Activated gamma-delta T cell treated with anti-CD3 and anti-CD28 coated beads, Interleukin-2, amount 50 U/mL, for 16 hours (primary cell): ENCODE data around the gene GMDS.

Experiments used
- DNase-seq: peaks from one replicate; pipeline ENCODE4 v3.0.0-alpha.2; 2020; ENCODE audit warnings: low read depth

Gene GMDS

DNA sequence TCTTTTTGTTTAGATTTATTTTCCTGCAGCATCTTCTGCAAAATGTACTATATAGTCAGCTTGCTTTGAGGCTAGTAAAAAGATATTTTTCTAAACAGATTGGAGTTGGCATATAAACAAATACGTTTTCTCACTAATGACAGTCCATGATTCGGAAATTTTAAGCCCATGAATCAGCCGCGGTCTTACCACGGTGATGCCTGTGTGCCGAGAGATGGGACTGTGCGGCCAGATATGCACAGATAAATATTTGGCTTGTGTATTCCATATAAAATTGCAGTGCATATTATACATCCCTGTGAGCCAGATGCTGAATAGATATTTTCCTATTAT lies 632.5 kb downstream of the GMDS start:
- DNase-seq: no peak

DNA sequence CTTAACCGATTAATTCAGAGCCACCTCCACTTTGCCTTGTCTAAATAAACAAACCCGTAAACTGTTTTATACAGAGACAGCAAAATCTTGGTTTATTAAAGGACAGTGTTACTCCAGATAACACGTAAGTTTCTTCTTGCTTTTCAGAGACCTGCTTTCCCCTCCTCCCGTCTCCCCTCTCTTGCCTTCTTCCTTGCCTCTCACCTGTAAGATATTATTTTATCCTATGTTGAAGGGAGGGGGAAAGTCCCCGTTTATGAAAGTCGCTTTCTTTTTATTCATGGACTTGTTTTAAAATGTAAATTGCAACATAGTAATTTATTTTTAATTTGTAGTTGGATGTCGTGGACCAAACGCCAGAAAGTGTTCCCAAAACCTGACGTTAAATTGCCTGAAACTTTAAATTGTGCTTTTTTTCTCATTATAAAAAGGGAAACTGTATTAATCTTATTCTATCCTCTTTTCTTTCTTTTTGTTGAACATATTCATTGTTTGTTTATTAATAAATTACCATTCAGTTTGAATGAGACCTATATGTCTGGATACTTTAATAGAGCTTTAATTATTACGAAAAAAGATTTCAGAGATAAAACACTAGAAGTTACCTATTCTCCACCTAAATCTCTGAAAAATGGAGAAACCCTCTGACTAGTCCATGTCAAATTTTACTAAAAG lies 633.0 kb downstream of the GMDS start:
- DNase-seq: no peak

DNA sequence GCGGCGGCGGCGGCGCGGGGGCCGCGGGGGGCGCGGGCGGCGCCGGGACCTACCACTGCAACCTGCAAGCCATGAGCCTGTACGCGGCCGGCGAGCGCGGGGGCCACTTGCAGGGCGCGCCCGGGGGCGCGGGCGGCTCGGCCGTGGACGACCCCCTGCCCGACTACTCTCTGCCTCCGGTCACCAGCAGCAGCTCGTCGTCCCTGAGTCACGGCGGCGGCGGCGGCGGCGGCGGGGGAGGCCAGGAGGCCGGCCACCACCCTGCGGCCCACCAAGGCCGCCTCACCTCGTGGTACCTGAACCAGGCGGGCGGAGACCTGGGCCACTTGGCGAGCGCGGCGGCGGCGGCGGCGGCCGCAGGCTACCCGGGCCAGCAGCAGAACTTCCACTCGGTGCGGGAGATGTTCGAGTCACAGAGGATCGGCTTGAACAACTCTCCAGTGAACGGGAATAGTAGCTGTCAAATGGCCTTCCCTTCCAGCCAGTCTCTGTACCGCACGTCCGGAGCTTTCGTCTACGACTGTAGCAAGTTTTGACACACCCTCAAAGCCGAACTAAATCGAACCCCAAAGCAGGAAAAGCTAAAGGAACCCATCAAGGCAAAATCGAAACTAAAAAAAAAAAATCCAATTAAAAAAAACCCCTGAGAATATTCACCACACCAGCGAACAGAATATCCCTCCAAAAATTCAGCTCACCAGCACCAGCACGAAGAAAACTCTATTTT lies 633.7 kb downstream of the GMDS start:
- DNase-seq: no peak

DNA sequence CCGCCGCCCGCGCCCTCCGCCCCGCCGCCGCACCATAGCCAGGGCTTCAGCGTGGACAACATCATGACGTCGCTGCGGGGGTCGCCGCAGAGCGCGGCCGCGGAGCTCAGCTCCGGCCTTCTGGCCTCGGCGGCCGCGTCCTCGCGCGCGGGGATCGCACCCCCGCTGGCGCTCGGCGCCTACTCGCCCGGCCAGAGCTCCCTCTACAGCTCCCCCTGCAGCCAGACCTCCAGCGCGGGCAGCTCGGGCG lies 634.2 kb downstream of the GMDS start:
- DNase-seq: no peak

DNA sequence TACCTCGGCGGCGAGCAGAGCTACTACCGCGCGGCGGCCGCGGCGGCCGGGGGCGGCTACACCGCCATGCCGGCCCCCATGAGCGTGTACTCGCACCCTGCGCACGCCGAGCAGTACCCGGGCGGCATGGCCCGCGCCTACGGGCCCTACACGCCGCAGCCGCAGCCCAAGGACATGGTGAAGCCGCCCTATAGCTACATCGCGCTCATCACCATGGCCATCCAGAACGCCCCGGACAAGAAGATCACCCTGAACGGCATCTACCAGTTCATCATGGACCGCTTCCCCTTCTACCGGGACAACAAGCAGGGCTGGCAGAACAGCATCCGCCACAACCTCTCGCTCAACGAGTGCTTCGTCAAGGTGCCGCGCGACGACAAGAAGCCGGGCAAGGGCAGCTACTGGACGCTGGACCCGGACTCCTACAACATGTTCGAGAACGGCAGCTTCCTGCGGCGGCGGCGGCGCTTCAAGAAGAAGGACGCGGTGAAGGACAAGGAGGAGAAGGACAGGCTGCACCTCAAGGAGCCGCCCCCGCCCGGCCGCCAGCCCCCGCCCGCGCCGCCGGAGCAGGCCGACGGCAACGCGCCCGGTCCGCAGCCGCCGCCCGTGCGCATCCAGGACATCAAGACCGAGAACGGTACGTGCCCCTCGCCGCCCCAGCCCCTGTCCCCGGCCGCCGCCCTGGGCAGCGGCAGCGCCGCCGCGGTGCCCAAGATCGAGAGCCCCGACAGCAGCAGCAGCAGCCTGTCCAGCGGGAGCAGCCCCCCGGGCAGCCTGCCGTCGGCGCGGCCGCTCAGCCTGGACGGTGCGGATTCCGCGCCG lies 634.7 kb downstream of the GMDS start:
- no peak for DNase-seq

DNA sequence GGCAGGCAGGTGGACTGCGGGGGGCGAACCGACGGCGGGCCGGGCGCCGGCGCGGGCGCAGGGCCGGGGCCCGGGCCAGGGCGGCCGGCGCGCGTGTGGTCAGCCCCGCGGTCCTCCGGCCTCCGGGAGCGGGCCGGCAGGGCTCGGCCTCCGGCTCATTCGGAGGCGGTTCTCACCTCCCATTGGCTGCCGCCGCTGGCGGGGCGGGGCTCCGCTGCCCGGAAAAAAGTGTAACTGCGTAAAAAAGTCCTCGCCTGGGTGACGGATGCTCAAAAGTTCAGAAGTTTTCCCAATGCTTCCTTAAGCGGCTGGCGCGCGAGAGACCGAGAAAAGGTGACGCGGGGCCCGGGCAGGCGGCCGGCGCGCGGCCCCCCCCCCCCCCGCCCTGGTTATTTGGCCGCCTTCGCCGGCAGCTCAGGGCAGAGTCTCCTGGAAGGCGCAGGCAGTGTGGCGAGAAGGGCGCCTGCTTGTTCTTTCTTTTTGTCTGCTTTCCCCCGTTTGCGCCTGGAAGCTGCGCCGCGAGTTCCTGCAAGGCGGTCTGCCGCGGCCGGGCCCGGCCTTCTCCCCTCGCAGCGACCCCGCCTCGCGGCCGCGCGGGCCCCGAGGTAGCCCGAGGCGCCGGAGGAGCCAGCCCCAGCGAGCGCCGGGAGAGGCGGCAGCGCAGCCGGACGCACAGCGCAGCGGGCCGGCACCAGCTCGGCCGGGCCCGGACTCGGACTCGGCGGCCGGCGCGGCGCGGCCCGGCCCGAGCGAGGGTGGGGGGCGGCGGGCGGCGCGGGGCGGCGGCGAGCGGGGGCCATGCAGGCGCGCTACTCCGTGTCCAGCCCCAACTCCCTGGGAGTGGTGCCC lies 635.5 kb downstream of the GMDS start, which contains the start of gene FOXC1:
TSS of gene FOXC1 (plus strand) at position 268 of the 849 bp plus-strand sequence. CDS start at position 799, 531 bp downstream.
- no peak for DNase-seq

DNA sequence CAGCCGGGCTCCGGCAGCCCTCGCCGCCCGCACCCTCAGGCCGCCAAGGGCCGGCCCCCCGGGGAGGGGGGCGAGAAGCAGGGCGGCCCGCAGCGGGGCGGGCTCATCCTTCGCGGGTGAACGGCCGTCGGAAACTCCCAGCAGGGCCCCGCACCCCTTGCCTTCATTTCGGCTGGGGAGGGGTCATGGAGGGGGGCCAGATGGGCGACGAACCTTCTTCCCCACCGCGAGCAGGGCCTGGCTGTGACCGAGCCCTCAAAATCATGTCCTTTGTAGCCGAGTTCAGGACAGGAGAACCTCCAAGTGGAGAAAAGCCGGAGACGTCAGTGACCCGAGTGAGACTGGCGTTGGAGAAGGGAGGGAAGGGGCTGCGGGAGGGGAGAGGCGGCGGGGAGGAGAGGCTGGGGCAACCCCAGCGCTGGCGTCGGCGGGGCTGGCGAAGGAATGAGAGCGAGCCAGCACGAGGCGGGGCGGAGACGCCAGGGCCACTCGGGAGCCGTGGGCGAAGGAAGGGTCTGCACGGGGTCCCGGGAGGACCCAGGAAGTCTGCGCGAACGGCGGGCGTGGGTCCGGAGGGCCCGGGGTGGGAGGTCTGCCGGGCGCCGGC lies 636.3 kb downstream of the GMDS start:
- no peak for DNase-seq

DNA sequence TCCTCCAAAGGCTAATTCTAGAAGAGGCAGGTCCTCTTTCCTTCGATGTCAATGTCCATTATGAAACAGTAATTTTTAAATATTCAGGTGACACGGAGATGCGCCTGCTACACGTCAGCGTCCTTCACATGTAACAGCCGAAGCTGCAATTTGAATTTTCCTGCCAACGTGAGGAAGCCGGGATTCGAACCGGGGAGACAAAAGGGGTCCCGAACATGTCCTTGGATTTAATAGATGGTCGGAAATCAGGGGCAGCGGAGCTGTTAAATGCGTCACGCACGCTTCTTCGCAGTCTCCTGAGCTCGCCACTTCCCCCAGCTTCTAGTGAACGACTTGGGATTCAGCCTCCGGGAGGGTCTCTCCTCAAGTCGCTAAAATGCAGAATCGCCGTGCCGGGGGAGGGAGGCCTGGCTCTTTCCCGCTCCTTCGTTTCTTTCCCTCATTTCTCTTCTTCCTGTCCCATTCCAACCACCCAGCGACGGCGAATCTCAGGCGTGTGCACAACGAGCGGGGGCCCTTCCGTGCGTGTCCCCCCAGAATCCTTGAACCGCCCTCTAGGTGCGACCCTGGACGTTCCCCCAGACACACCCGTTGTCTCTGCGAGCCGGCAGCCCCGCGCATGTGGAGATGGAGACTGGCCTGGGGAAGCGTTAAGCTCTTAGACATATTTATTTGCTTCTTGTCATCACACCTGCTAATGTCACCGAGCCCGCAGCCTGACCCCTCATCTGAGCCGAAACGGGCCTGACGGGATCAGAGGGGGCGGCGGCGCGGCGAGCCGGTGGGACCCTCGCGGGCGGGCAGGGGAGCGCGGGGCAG lies 637.0 kb downstream of the GMDS start:
- DNase-seq: no peak

DNA sequence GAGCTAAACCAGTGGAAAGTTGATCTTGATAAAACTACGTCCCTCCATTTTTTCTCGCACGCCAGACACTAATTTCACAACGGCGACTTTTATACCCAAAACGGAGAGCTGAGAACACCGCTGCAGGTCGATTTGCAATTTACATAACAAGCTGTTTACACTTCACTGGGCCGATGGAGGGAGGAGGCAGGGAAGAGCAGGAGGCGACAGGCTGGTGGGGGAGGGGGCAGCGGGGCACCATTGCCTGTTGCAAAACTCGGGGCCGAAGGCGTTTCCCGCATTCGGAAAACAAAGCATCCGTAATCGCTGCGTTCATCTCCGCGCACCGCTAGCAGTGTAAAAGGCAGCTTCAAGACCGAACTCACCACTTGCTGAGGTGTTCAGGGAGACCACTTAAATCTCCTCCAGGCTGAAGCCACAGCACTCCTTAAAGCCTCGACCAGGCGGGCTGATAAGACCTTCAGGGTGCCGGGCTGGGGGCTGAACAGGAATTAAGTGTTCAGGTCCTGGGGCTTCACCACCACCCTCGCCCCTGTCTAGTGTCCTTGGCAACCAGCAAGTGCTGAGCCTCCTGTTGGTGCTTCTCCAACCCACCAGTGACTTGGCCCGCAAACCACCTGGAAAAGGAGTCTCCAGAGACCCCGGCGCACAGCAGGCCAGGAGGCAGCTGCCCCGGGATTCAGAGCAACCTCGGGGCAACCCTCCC lies 637.7 kb downstream of the GMDS start:
- no peak for DNase-seq

DNA sequence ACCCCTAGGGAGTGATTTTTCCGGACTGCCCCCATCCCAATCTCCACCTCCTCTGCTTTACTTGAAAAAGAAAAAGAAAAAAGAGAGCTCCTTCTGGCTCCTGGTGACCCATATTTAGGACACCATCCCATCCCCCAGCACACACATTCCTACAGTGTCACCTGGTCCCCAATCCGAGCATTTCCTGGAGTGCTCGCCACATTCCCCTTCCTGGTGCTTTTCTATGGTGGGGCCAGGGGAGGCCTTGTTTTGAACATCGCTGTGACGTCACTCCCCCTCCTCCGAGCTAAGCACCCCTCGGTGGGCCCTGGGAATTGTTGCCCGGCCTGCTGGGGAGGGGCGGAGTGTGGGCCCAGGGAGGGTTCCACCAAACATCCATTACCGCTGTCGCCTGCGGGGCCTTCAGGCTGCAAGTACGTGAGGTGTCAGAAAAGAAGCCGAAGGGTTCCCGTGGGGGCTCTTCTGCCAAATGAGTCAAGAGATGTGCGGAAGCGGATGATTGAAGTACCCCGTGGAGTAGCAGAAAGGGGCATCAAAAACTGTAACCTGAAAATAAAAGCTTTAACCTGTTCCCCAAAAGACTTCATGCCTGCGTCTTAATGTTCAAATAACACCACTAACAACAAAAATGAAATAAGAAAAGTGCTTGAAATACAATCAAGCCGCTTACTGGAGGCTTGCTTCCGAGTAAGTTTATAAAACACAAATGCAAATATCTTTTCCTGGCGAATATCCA lies 638.5 kb downstream of the GMDS start:
- DNase-seq: no peak

DNA sequence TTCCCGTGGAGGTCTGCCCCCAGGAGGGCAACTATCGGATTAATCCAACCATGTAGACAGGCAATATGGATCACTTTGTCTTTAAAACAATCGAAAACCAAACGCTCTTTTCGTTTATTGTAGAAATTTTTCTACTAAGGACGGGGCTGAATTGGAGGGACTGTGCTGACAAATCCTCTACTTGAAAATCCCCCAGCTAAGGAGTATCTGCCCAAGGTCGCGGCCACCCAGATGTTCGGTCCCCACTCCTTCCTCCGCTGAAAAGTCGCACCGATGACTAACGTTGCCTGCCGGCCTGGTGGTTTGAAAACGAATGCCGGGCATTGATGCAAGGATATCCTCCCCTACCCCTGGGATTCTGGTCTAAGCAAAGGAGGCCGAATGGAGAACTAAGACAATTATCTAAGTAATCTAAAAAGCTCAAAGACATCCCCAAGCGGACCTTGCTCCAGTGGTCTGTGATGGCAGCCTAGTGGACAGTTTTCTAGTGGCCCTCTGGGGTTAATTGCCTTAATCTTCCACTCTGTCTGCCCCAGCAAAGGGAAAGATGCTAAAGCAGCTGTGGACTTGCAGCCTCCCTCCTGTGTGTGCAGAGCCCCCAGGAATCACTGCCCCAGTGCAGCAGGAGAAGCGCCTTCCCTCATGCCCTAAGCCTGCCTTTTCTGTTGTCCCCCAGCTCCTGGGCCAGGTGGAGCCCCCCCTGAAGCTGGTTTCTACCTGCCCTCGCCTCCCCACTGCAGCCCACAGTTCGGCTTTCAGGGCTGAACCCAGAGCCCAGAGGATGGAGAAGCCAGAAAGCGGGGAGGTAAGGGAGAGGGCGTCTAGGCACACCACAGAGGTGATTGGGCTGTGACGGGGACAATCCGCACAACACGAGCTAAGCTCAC lies 639.3 kb downstream of the GMDS start:
- DNase-seq: no peak

DNA sequence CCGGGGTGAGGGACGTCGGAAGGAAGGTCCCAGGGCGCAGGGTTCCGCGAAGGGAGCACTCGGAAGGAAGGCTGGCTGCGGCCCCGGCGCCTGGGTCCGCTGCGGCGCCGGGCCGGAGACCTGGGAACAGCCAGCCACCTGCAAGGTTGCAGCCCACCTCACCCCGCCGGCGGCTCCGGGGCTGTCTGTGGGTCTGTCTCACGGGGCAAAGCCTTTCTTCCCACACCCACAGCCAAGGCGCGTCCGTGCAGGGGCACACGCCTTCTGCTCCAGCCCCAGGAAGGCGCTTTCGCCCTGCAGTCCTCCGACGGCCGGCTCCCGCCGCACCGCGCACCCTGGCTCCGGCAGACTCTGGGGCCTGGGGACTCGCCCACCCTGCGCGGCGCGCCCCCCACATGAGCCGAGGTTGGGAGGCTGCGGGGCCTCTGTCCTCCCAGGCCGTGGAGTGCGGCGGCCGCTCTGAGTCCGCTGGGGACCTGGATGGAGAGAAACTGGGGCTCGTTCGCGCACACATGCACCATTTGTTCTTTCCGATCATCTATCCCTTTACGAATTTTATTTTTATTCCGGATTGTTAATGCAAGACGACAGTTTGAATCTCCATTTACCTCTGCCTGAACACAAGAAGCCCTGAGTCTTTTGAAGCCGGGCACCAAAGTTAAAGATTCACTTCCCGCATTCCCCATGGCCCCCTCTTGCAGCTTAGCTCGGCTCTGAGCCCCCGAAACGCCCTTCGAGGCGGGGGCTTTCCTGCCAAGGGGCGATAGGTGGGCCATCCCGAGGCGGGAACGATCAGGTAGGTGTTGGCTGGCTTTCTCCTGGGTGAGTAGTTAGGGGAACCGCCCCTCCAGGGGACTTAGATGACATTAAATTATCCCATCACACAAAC lies 640.2 kb downstream of the GMDS start:
- DNase-seq: no peak

DNA sequence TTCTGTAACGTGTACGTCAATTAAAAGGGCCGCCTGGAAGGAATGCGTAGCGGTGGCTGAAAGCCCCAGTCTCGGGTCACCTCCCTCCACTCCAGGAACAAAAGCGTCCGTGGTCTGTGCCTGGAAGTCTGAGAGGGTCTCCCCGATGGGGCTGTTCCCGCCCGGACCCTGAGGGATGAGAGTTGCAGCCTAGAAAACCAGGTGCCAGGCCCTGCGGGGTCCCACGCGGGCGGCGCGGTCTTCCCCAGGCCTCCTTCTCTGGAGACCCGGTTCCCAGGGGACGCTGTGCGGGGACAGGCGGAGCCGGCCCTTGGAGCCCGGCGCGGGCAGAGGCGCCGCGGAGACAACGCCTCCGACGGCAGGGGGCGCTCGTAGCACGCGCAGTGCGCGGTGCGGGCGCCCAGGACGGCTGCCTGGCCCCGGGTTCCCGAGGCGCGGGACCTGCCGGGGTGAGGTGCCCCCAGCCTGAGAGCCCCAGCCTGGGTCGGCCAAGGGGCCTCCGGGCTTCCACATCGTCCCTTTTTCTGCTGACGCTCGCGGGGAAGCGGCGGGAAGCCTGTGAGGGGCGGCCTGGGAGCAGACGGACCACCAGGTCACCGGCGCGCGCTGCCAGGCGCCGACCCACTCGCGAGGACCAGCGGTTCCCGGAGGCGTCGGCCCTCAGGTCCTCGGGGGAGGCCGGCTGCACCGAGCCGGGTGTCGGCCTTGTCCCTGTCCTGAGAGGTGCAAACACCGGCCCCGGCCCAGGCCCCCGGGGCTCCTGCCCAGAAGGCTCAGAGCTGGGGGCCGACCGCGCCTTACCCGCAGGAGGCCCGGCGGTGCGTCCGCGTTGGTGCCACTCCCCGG lies 641.0 kb downstream of the GMDS start:
- DNase-seq: peak; percentile 35

DNA sequence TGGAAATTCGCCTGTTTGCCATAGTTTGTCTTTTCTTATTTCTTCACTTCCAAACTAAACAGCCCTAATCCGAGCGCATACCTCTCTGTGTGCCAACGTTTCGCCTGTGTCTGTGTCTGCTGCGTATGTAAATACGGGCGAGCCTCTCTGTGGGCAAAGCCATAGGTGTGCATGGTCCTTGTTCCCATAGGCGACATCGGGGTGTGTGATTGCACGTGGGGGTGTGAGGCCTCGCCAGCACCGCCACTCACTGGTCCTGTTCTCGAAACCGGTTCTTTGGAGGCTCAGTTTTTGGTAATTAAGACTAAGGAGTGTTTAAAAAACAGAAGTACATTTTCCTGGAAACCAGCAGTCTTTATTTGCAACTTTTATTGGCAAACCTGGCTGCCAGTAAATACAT lies 641.7 kb downstream of the GMDS start:
- DNase-seq: no peak

DNA sequence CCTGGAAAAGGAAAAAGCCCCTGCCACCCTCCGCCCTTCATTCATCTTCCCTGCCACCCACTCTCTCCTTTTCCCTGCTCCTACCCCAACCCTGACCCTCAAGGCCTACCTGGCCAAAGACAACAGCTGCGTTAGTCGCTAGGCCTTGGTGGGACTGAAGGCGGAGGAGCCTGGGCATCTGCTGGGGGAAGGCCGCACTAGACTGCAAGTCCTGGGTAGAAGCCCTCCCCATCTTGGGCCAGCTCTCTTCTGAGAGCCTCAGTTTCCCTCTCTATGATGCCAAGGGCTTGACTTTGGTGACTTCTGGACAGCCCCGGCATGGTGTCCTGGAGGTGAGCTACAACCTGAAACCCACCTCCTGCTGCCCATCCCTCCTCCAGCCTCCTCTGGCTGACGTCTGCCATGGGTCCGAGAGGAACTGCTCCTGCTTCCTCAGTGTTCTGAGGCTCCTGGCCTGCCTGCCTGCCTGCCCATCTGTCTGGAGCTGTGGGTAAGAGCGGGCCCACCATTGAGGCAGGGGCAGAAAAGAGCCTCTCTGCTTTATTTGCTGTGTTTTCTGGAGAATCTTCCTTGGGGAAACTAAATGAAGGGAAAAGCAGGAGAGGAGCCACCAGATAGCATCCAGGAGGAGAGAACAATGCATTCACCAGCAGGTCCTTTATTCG lies 643.2 kb downstream of the GMDS start:
- DNase-seq: no peak
